ENCODE data around the gene G3BP2. TPM values are rescaled to one million over a fixed set of nuclear protein-coding genes. Genes with fewer than 3 reads are reported as not detected.

Gene G3BP2
- total RNA-seq, 1 donor from 2014 or later, result 175 TPM

- Mint-ChIP-seq H3K4me3 (no peak overlapping the region), H3K27ac (peak overlapping the region; percentile 26), H3K9me3 (no peaks in the 10 kb centered on the region), H3K4me1 (peaks cover 19% of the 10 kb centered on the region), H3K27me3 (ENCODE audit: low read depth) (no peaks in the 10 kb centered on the region), H3K36me3 (peaks cover 21% of the 10 kb centered on the region)
- TF ChIP-seq, protein P1, sequence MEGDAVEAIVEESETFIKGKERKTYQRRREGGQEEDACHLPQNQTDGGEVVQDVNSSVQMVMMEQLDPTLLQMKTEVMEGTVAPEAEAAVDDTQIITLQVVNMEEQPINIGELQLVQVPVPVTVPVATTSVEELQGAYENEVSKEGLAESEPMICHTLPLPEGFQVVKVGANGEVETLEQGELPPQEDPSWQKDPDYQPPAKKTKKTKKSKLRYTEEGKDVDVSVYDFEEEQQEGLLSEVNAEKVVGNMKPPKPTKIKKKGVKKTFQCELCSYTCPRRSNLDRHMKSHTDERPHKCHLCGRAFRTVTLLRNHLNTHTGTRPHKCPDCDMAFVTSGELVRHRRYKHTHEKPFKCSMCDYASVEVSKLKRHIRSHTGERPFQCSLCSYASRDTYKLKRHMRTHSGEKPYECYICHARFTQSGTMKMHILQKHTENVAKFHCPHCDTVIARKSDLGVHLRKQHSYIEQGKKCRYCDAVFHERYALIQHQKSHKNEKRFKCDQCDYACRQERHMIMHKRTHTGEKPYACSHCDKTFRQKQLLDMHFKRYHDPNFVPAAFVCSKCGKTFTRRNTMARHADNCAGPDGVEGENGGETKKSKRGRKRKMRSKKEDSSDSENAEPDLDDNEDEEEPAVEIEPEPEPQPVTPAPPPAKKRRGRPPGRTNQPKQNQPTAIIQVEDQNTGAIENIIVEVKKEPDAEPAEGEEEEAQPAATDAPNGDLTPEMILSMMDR (IDR thresholded peaks at IDR 0.05; ENCODE audit: unreplicated experiment), result no peak
- no peak for DNase-seq (ENCODE audit: low spot score in 2 of 2, unreplicated experiment in 2 of 2)
These were observed 10.6 kb downstream of the G3BP2 start for GRCh38 chr4:75662626-75663025.

GRCh38 chr4:75660491-75660890 is 12.7 kb downstream of the G3BP2 start:
- Mint-ChIP-seq H3K36me3 (peaks cover 30% of the 10 kb centered on the region), H3K27ac (no peak overlapping the region), H3K9me3 (no peaks in the 10 kb centered on the region), H3K4me1 (peaks cover 3% of the 10 kb centered on the region), H3K27me3 (ENCODE audit: low read depth) (no peaks in the 10 kb centered on the region), H3K4me3 (no peak overlapping the region)
- TF ChIP-seq, protein P1 (IDR thresholded peaks at IDR 0.05; ENCODE audit: unreplicated experiment), result no peak
- no peak for DNase-seq (ENCODE audit: low spot score in 2 of 2, unreplicated experiment in 2 of 2)

GRCh38 chr4:75659512-75660031 is 13.6 kb downstream of the G3BP2 start:
- peaks cover 34% of the 10 kb centered on the region for H3K36me3 Mint-ChIP-seq
- H3K4me3 Mint-ChIP-seq, result no peak overlapping the region
- no peaks in the 10 kb centered on the region for H3K4me1 Mint-ChIP-seq
- TF ChIP-seq, protein P1 (IDR thresholded peaks at IDR 0.05; ENCODE audit: unreplicated experiment), result no peak
- DNase-seq (ENCODE audit: low spot score in 2 of 2, unreplicated experiment in 2 of 2), result no peak
- H3K27ac Mint-ChIP-seq, result no peak overlapping the region
- H3K27me3 Mint-ChIP-seq (ENCODE audit: low read depth), result no peaks in the 10 kb centered on the region
- no peaks in the 10 kb centered on the region for H3K9me3 Mint-ChIP-seq

- H3K27me3 Mint-ChIP-seq (ENCODE audit: low read depth), result no peaks in the 10 kb centered on the region
- H3K4me1 Mint-ChIP-seq, result no peaks in the 10 kb centered on the region
- TF ChIP-seq, protein P1 (IDR thresholded peaks at IDR 0.05; ENCODE audit: unreplicated experiment), result no peak
- DNase-seq (ENCODE audit: low spot score in 2 of 2, unreplicated experiment in 2 of 2), result no peak
- no peak overlapping the region for H3K27ac Mint-ChIP-seq
- H3K9me3 Mint-ChIP-seq, result no peaks in the 10 kb centered on the region
- no peak overlapping the region for H3K4me3 Mint-ChIP-seq
- H3K36me3 Mint-ChIP-seq, result peaks cover 39% of the 10 kb centered on the region
These were observed 14.3 kb downstream of the G3BP2 start for GRCh38 chr4:75658876-75659275.

- H3K4me1 Mint-ChIP-seq, result no peaks in the 10 kb centered on the region
- no peaks in the 10 kb centered on the region for H3K27me3 Mint-ChIP-seq (ENCODE audit: low read depth)
- DNase-seq (ENCODE audit: low spot score in 2 of 2, unreplicated experiment in 2 of 2), result no peak
- H3K36me3 Mint-ChIP-seq, result peaks cover 36% of the 10 kb centered on the region
- no peak overlapping the region for H3K27ac Mint-ChIP-seq
- H3K4me3 Mint-ChIP-seq, result no peak overlapping the region
- TF ChIP-seq, protein P1 (IDR thresholded peaks at IDR 0.05; ENCODE audit: unreplicated experiment), result no peak
- no peaks in the 10 kb centered on the region for H3K9me3 Mint-ChIP-seq
These were observed 17.6 kb downstream of the G3BP2 start for GRCh38 chr4:75655562-75655961.

DNA sequence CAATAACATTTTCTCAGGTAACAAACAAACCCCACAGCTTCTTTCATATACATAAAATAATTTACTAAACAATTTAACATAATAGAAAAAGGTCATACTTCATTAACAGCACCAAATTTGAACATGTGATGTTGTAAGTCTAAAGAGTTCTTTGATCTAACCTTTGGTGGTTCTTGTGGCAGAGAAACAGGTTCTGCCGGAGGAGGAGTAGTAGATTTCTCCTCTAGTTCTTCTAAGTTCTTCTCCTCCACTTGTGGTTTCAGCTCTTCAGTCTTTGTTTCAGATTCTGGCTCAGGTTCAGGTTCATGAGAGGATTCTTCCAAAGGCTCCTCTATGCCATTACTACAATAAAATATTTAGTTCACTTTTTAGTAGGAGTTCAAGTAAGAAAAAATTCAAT is 18.3 kb downstream of the G3BP2 start:
- peaks cover 34% of the 10 kb centered on the region for H3K36me3 Mint-ChIP-seq
- peak overlapping the region; percentile 30 for H3K27ac Mint-ChIP-seq
- no peak overlapping the region for H3K4me3 Mint-ChIP-seq
- DNase-seq (ENCODE audit: low spot score in 2 of 2, unreplicated experiment in 2 of 2), result no peak
- H3K27me3 Mint-ChIP-seq (ENCODE audit: low read depth), result no peaks in the 10 kb centered on the region
- H3K4me1 Mint-ChIP-seq, result no peaks in the 10 kb centered on the region
- TF ChIP-seq, protein P1 (IDR thresholded peaks at IDR 0.05; ENCODE audit: unreplicated experiment), result no peak
- H3K9me3 Mint-ChIP-seq, result no peaks in the 10 kb centered on the region

All from mesothelial cell of epicardium (in vitro differentiated cells).